ENCODE results near the gene VCAN. TPM values are rescaled to one million over a fixed set of nuclear protein-coding genes. Genes with fewer than 3 reads are reported as not detected.

Gene VCAN
- total RNA-seq, 1 donor from 2014 or later: 71.2 TPM

DNA sequence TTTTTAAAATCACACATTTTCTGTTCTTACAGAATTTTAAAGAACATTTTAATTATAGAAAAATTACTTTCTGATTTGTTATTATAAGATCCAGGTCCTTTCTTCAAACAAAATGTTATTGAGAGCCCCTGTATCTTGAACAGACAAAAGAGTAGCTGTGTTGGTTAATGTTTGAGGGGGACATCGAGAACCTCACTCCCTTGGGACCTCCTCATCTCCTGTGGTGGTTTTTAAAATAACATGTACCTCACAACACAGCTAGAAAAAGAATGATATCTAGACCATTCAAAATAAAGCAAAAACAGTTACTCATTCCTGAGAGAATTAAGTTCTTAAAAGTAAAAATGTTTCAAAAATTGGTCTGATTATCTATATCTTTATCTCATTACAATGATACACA, 54.7 kb downstream of the VCAN start:
- H3K4me1 ChIP-seq: peaks cover 5% of the 10 kb centered on the region
- H3K36me3 ChIP-seq: no peaks in the 10 kb centered on the region
- TF ChIP-seq POLR2AphosphoS5 (IDR thresholded peaks at IDR 0.05; ENCODE audit: insufficient read depth in 1 of 2, low read depth in 1 of 2) (no peak), POLR2A (IDR thresholded peaks at IDR 0.05) (no peak)
- TF ChIP-seq, protein P1, sequence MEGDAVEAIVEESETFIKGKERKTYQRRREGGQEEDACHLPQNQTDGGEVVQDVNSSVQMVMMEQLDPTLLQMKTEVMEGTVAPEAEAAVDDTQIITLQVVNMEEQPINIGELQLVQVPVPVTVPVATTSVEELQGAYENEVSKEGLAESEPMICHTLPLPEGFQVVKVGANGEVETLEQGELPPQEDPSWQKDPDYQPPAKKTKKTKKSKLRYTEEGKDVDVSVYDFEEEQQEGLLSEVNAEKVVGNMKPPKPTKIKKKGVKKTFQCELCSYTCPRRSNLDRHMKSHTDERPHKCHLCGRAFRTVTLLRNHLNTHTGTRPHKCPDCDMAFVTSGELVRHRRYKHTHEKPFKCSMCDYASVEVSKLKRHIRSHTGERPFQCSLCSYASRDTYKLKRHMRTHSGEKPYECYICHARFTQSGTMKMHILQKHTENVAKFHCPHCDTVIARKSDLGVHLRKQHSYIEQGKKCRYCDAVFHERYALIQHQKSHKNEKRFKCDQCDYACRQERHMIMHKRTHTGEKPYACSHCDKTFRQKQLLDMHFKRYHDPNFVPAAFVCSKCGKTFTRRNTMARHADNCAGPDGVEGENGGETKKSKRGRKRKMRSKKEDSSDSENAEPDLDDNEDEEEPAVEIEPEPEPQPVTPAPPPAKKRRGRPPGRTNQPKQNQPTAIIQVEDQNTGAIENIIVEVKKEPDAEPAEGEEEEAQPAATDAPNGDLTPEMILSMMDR (IDR thresholded peaks at IDR 0.05): no peak
- intact Hi-C loops (cut with DNase I): no loop called here
- no peak overlapping the region for H3K4me3 ChIP-seq
- DNase-seq (ENCODE audit: extremely low spot score in 2 of 2): no peak
- H3K27ac ChIP-seq: no peak overlapping the region
- H3K9me3 ChIP-seq: no peaks in the 10 kb centered on the region
- no peaks in the 10 kb centered on the region for H3K27me3 ChIP-seq

DNA sequence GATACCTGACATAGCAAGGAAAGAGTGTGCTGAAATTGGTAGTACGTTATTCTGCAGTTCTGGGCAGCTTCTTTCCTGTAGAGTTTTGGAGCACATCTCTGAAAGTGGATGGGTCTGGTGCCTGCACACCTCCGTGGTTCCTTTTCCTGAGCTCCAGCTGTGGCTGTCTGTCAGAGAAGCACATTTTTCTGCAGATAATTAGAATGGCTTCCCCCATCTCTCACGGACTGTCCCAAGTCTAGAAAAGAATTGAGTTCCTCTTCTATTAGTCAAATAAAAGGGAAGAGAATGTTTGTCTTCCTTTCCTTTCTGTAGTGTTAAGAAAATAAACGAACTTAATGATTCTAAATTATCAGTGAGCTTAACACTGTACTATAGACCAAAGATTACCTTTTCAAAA, 55.7 kb downstream of the VCAN start:
- H3K4me1 ChIP-seq: peaks cover 5% of the 10 kb centered on the region
- no peak overlapping the region for H3K27ac ChIP-seq
- intact Hi-C loops (cut with DNase I): no loop called here
- no peaks in the 10 kb centered on the region for H3K36me3 ChIP-seq
- no peak overlapping the region for H3K4me3 ChIP-seq
- no peak for DNase-seq (ENCODE audit: extremely low spot score in 2 of 2)
- no peaks in the 10 kb centered on the region for H3K9me3 ChIP-seq
- TF ChIP-seq, protein P1 (IDR thresholded peaks at IDR 0.05): no peak
- TF ChIP-seq POLR2AphosphoS5 (IDR thresholded peaks at IDR 0.05; ENCODE audit: insufficient read depth in 1 of 2, low read depth in 1 of 2): no peak
- no peak for TF ChIP-seq POLR2A (IDR thresholded peaks at IDR 0.05)
- no peaks in the 10 kb centered on the region for H3K27me3 ChIP-seq

DNA sequence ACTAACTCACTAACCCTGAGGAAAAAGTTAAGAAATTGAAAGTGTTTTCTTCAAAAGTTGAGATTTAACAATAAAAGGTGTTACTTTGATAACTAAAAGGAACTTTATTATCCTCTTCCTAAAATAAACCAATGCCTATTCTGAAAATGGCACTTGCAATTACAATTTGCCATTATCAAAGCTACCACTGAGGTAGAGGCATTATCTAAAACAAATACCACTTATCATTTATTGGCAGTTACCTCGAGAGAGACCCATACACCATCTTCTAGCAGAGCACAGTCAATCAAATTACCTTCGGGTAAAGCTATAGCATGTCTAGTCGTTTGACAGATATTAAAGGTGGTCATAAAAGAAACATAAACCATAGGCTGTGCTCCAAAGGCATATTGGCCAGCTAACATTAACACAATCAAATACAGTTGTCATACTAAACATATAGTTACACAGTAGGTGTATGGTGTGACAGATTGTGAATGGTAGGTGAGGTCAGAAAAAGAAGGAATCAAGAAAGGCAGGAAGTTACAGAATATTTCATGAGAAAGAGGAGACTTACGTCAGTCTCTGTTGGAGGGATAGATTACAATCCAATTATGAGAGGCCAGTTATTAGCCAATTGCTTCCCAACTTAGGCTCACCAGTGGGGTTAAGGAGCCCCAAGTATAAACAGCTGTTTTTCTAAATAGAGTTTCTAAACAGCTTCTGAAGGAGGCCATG, 56.3 kb downstream of the VCAN start:
- Histone ChIP-seq H3K27ac (no peak overlapping the region), H3K4me1 (peaks cover 5% of the 10 kb centered on the region), H3K27me3 (no peaks in the 10 kb centered on the region), H3K36me3 (no peaks in the 10 kb centered on the region), H3K9me3 (no peaks in the 10 kb centered on the region), H3K4me3 (no peak overlapping the region)
- no peak for DNase-seq (ENCODE audit: extremely low spot score in 2 of 2)
- intact Hi-C loops (cut with DNase I): no loop called here
- no peak for TF ChIP-seq POLR2A (IDR thresholded peaks at IDR 0.05)
- TF ChIP-seq, protein P1 (IDR thresholded peaks at IDR 0.05): no peak

DNA sequence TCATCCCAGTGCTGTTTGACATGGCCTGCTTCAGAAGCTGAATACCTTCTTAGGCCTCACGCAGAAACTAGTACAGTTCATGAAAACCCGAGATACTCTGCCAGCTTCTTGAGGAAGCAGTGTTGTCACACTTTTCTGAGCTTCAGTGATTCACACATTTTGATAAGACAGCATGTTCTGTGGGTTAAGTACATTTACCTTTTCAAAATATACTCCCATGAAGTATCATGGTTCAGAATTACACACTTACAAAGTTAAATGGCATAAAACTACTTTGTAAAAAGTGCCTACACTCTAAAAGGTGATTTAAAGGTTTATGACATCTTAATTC, 56.9 kb downstream of the VCAN start:
- Histone ChIP-seq H3K4me1 (peaks cover 5% of the 10 kb centered on the region), H3K27me3 (no peaks in the 10 kb centered on the region), H3K27ac (no peak overlapping the region), H3K4me3 (no peak overlapping the region), H3K9me3 (no peaks in the 10 kb centered on the region), H3K36me3 (no peaks in the 10 kb centered on the region)
- no peak for DNase-seq (ENCODE audit: extremely low spot score in 2 of 2)
- TF ChIP-seq POLR2AphosphoS5 (IDR thresholded peaks at IDR 0.05; ENCODE audit: insufficient read depth in 1 of 2, low read depth in 1 of 2) (no peak), POLR2A (IDR thresholded peaks at IDR 0.05) (no peak)
- TF ChIP-seq, protein P1 (IDR thresholded peaks at IDR 0.05): no peak
- intact Hi-C loops (cut with DNase I): no loop called here

DNA sequence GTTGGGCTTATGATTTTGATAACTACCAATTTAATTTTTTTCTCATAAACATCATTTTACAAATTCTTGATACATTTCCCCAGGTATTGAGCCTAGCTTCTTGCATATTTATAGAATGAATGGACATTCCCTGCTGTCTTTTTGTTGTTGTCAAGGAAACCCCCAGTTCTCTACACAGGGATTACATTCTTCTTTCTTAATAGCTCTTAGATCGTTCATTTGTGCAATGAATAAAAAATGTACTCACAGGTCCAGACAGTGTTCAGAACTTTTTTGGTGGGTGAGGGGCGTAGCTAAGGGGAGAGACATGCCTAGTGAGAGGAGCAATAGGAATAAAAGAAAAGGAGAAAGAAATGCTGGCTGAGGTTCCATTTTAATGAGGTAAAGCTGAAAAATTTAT, 58.6 kb downstream of the VCAN start:
- no peak for DNase-seq (ENCODE audit: extremely low spot score in 2 of 2)
- Histone ChIP-seq H3K36me3 (no peaks in the 10 kb centered on the region), H3K4me1 (no peaks in the 10 kb centered on the region), H3K27me3 (no peaks in the 10 kb centered on the region), H3K4me3 (no peak overlapping the region), H3K27ac (no peak overlapping the region), H3K9me3 (no peaks in the 10 kb centered on the region)
- TF ChIP-seq, protein P1 (IDR thresholded peaks at IDR 0.05): no peak
- no peak for TF ChIP-seq POLR2AphosphoS5 (IDR thresholded peaks at IDR 0.05; ENCODE audit: insufficient read depth in 1 of 2, low read depth in 1 of 2)
- TF ChIP-seq POLR2A (IDR thresholded peaks at IDR 0.05): no peak
- intact Hi-C loops (cut with DNase I): no loop called here
